Trophoblast cell (in vitro differentiated cells and primary cell): ENCODE results near the gene VIT.

Source experiments
- DNase-seq, 2 donors: peaks; one replicate each; pipeline ENCODE4 v3.0.0-alpha.2; 2016
- H2AFZ ChIP-seq: 2 replicates; pipeline ENCODE4 v1.6.1; 2013; ENCODE audit warnings: low read length, moderate library complexity, mild to moderate bottlenecking; ENCODE audit not compliant: insufficient read depth, poor library complexity
- H2AK5ac ChIP-seq: 2 replicates; pipeline ENCODE4 v1.6.1; 2013; ENCODE audit warnings: mild to moderate bottlenecking, low read length
- H2BK120ac ChIP-seq: 2 replicates; pipeline ENCODE4 v1.6.1; 2013; ENCODE audit warnings: low read length, mild to moderate bottlenecking, moderate library complexity; ENCODE audit not compliant: insufficient read depth, poor library complexity
- H2BK12ac ChIP-seq: 2 replicates; pipeline ENCODE4 v1.6.1; 2013; ENCODE audit warnings: mild to moderate bottlenecking, low read length, moderate library complexity
- H2BK5ac ChIP-seq: 2 replicates; pipeline ENCODE4 v1.6.1; 2013; ENCODE audit warnings: low read length, low read depth, moderate library complexity, mild to moderate bottlenecking; ENCODE audit not compliant: poor library complexity
- H3K14ac ChIP-seq: 2 replicates; pipeline ENCODE4 v1.6.1; 2013; ENCODE audit warnings: mild to moderate bottlenecking, low read length
- H3K18ac ChIP-seq: 2 replicates; pipeline ENCODE4 v1.6.1; 2013; ENCODE audit warnings: mild to moderate bottlenecking, low read length
- H3K23ac ChIP-seq: 2 replicates; pipeline ENCODE4 v1.6.1; 2013; ENCODE audit warnings: low read length
- H3K27ac ChIP-seq: 2 replicates; pipeline ENCODE4 v1.5.1; 2013; ENCODE audit warnings: low read depth, mild to moderate bottlenecking, inconsistent platforms, low read length, moderate library complexity
- H3K27me3 ChIP-seq: 2 replicates; pipeline ENCODE4 v1.6.1; 2013; ENCODE audit warnings: inconsistent platforms, mild to moderate bottlenecking, low read length, moderate library complexity; ENCODE audit not compliant: insufficient read depth
- H3K36me3 ChIP-seq, 2 experiments: 1 replicate in 1 of 2; 2 replicates in 1 of 2; pipeline ENCODE4 v1.6.1; 2013; ENCODE audit warnings: low read length in 2 of 2, mild to moderate bottlenecking in 2 of 2, moderate library complexity in 1 of 2; ENCODE audit not compliant: insufficient read depth in 2 of 2, control insufficient read depth in 1 of 2
- H3K4ac ChIP-seq: 2 replicates; pipeline ENCODE4 v1.6.1; 2013; ENCODE audit warnings: low read depth, mild to moderate bottlenecking, low read length, moderate library complexity
- H3K4me1 ChIP-seq, 2 experiments: 1 replicate in 1 of 2; 2 replicates in 1 of 2; pipeline ENCODE4 v1.6.1; 2013; ENCODE audit warnings: low read length in 2 of 2, mild to moderate bottlenecking in 2 of 2, moderate library complexity in 1 of 2; ENCODE audit not compliant: insufficient read depth in 2 of 2, control insufficient read depth in 1 of 2
- H3K4me2 ChIP-seq: 2 replicates; pipeline ENCODE4 v1.6.1; 2013; ENCODE audit warnings: inconsistent platforms, mild to moderate bottlenecking, low read length, moderate library complexity
- H3K4me3 ChIP-seq: 2 replicates; pipeline ENCODE4 v1.5.1; 2013; ENCODE audit warnings: mild to moderate bottlenecking, low read depth, low read length, inconsistent platforms
- H3K79me1 ChIP-seq: one replicate; pipeline ENCODE4 v1.6.1; 2013; ENCODE audit warnings: low read length
- H3K79me2 ChIP-seq: 2 replicates; pipeline ENCODE4 v1.6.1; 2013; ENCODE audit warnings: low read length, mild to moderate bottlenecking; ENCODE audit not compliant: control insufficient read depth, insufficient read depth, poor library complexity
- H3K9ac ChIP-seq: 2 replicates; pipeline ENCODE4 v1.6.1; 2013; ENCODE audit warnings: mild to moderate bottlenecking, low read length
- H3K9me3 ChIP-seq: 2 replicates; pipeline ENCODE4 v1.6.1; 2013; ENCODE audit warnings: low read depth, mild to moderate bottlenecking, control low read depth, inconsistent platforms, low read length; ENCODE audit not compliant: insufficient read depth
- H4K12ac ChIP-seq: 2 replicates; pipeline ENCODE4 v1.6.1; 2013; ENCODE audit warnings: low read depth, mild to moderate bottlenecking, low read length, moderate library complexity
- H4K8ac ChIP-seq: 2 replicates; pipeline ENCODE4 v1.6.1; 2013; ENCODE audit warnings: low read depth, mild to moderate bottlenecking, low read length, moderate library complexity
- H4K91ac ChIP-seq: one replicate; pipeline ENCODE4 v1.6.1; 2013; ENCODE audit warnings: low read depth, mild to moderate bottlenecking, low read length, moderate library complexity
- WGBS: extraction: QIAGEN DNeasy Blood & Tissue Kit; methylation state at CpG from one replicate; pipeline ENCODE4 v1.1.7; 2013; ENCODE audit warnings: missing lambda C conversion rate; ENCODE audit not compliant: insufficient read length, insufficient coverage; ENCODE audit errors: extremely low coverage; 5-methylcytosine and 5-hydroxymethylcytosine counted together

The VIT gene

DNA sequence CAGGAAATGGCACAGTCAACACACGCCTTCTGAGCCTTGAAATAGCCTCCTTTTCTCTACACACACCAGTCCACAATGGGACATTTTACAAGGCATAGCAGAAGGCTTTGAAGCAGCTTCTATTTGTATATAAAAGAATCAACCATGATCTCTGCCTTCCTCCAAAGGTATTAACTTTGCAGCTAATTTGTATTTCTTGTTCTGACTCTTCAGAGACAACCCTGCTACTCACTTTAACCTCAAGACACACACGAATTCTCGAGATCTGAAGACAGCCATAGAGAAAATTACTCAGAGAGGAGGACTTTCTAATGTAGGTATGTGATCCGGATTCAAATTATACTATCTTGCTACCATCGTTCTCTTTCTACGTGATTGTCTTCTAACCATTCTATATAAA is 104.6 kb downstream of the VIT start:
- no peak overlapping the region for H2BK12ac ChIP-seq
- no peak overlapping the region for H3K4me2 ChIP-seq
- H2AK5ac ChIP-seq, result no peak overlapping the region
- H3K4me1 ChIP-seq, result no peaks in the 10 kb centered on the region
- H3K79me1 ChIP-seq, result no peaks in the 10 kb centered on the region
- H3K23ac ChIP-seq, result no peak overlapping the region
- H4K91ac ChIP-seq, result no peak overlapping the region
- H3K9ac ChIP-seq, result no peak overlapping the region
- no peak overlapping the region for H2BK5ac ChIP-seq
- H3K27ac ChIP-seq, result no peak overlapping the region
- peaks cover 2% of the 10 kb centered on the region for H3K9me3 ChIP-seq
- H3K14ac ChIP-seq, result no peak overlapping the region
- no peaks in the 10 kb centered on the region for H3K27me3 ChIP-seq
- no CpG with 5 or more reads among the region's 6 CpGs for WGBS
- H3K4me3 ChIP-seq, result no peak overlapping the region
- no peak overlapping the region for H3K18ac ChIP-seq
- no peak overlapping the region for H4K8ac ChIP-seq
- no peak overlapping the region for H4K12ac ChIP-seq
- H2BK120ac ChIP-seq, result no peak overlapping the region
- H3K4ac ChIP-seq, result no peak overlapping the region
- no peaks in the 10 kb centered on the region for H3K36me3 ChIP-seq
- no peak for DNase-seq
- H2AFZ ChIP-seq, result no peak overlapping the region
- H3K79me2 ChIP-seq, result no peaks in the 10 kb centered on the region

DNA sequence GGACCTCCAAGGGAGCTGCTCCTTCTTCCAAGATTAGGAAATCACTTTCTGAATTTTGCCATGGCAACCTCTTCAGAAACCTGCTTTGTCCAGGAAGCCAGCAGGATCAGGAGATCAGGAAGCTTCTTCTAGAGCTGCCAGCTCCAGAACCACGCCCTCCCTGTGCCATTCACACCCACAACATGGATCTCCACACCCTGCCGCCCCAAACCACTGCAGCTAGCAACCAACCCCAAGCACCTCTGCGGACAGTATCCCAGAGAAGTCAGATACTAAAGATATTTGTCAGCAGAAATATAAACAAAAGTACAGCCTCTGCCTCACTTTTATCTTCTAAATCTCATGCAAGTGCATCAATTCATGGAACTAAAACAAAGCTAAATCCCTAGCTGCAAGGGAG is 106.4 kb downstream of the VIT start:
- DNase-seq, result no peak
- H2AK5ac ChIP-seq, result no peak overlapping the region
- no peak overlapping the region for H3K18ac ChIP-seq
- H3K79me1 ChIP-seq, result no peaks in the 10 kb centered on the region
- H4K12ac ChIP-seq, result no peak overlapping the region
- no peak overlapping the region for H4K91ac ChIP-seq
- H2BK12ac ChIP-seq, result no peak overlapping the region
- no peaks in the 10 kb centered on the region for H3K36me3 ChIP-seq
- H4K8ac ChIP-seq, result no peak overlapping the region
- H3K4me2 ChIP-seq, result no peak overlapping the region
- H2BK120ac ChIP-seq, result no peak overlapping the region
- H3K9me3 ChIP-seq, result peaks cover 5% of the 10 kb centered on the region
- H3K14ac ChIP-seq, result no peak overlapping the region
- no peak overlapping the region for H3K9ac ChIP-seq
- H3K27me3 ChIP-seq, result no peaks in the 10 kb centered on the region
- H2AFZ ChIP-seq, result no peak overlapping the region
- no peak overlapping the region for H2BK5ac ChIP-seq
- no peak overlapping the region for H3K27ac ChIP-seq
- H3K4me1 ChIP-seq, result no peaks in the 10 kb centered on the region
- no peaks in the 10 kb centered on the region for H3K79me2 ChIP-seq
- H3K4ac ChIP-seq, result no peak overlapping the region
- no peak overlapping the region for H3K4me3 ChIP-seq
- no peak overlapping the region for H3K23ac ChIP-seq
- no CpG with 5 or more reads among the region's 3 CpGs for WGBS

DNA sequence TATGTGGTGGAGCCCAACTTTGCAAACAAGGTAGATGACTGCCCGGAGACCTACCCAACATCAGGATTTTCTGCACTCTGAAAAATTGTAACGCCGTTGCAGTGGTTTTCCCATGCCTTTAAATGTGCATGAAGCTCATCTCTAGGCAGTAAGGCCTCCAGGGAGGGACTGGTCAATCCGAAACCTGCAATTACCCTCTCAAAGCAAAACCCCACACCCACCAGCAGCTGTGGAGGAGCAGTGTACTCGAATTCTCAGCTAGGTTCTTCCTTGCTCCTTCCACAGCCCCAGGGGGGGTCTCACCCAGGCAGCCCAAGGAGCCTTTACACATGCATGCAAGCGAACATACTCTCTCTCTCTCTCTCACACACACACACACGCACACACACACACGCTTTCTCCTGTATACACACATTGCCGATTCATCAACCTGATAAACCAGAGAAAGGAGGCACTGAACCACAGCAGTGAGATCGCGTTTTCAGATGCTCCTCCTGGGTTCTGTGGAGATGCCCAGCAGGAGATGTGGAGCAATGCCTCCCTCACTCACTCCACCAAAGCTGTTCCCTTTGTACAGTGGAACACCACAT is 109.2 kb downstream of the VIT start:
- Histone ChIP-seq H3K79me1 (no peaks in the 10 kb centered on the region), H3K79me2 (no peaks in the 10 kb centered on the region), H3K14ac (no peak overlapping the region), H3K9ac (no peak overlapping the region), H4K8ac (no peak overlapping the region), H3K4me3 (no peak overlapping the region), H3K36me3 (no peaks in the 10 kb centered on the region), H4K91ac (no peak overlapping the region), H2BK5ac (no peak overlapping the region), H3K27ac (no peak overlapping the region), H2BK120ac (no peak overlapping the region), H3K4me1 (no peaks in the 10 kb centered on the region), H4K12ac (no peak overlapping the region), H3K23ac (no peak overlapping the region), H3K4ac (no peak overlapping the region), H3K4me2 (no peak overlapping the region), H2BK12ac (no peak overlapping the region), H2AFZ (no peak overlapping the region), H3K27me3 (no peaks in the 10 kb centered on the region), H3K18ac (no peak overlapping the region), H2AK5ac (no peak overlapping the region), H3K9me3 (peaks cover 7% of the 10 kb centered on the region)
- no CpG with 5 or more reads among the region's 11 CpGs for WGBS
- DNase-seq, result no peak

DNA sequence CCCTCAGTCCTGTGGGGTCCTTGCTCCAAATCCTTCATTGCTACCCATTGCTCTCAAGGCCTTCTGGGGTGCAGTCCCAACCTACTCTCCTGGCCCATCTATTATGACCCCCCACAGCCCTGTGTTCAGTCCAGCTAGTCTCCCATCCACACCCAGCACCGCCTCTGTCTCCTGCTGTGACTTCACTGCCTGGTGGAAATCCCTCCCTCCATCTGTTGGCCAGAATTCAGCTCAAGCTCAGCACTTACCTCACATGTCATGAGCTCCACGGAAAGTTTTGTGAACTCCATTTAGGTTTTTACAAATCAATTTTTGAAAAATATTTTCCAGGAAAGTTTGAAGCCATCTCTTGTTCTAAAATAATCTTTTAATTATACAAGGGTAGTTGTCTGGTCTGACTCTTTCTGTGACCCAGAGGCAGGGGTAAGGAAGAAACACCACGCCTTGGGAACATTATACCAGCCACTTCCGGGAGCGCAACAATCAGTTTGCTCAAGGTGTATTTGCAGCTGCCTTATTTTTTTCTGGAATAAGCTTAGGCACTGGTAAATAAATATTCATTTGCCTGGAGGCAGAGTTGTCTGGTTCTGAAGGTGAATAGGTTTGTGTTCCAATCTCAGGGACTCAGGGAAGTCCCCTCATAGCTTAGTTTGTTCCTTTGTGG is 110.8 kb downstream of the VIT start:
- Histone ChIP-seq H2BK12ac (no peak overlapping the region), H3K4ac (no peak overlapping the region), H3K9me3 (peaks cover 9% of the 10 kb centered on the region), H2BK5ac (no peak overlapping the region), H3K79me1 (no peaks in the 10 kb centered on the region), H3K27me3 (no peaks in the 10 kb centered on the region), H2AK5ac (no peak overlapping the region), H3K9ac (no peak overlapping the region), H3K79me2 (no peaks in the 10 kb centered on the region), H3K23ac (no peak overlapping the region), H3K27ac (no peak overlapping the region), H3K4me1 (no peaks in the 10 kb centered on the region), H3K4me3 (no peak overlapping the region), H4K91ac (no peak overlapping the region), H3K14ac (no peak overlapping the region), H2AFZ (no peak overlapping the region), H2BK120ac (no peak overlapping the region), H3K36me3 (no peaks in the 10 kb centered on the region), H3K4me2 (no peak overlapping the region), H3K18ac (no peak overlapping the region), H4K12ac (no peak overlapping the region), H4K8ac (no peak overlapping the region)
- no peak for DNase-seq
- WGBS, result no CpG with 5 or more reads among the region's 5 CpGs
